ENCODE data around the gene HEMGN. TPM values are rescaled to one million over a fixed set of nuclear protein-coding genes. Genes with fewer than 3 reads are reported as not detected.

The HEMGN gene
- total and polyA plus RNA-seq, 2 experiments from 2014 or later: not detected

- no peak for TF ChIP-seq ZNF462 (CRISPR knock-in tag; IDR thresholded peaks at IDR 0.05)
- no peak for TF ChIP-seq JUNB (IDR thresholded peaks at IDR 0.05; ENCODE audit: unreplicated experiment)
- TF ChIP-seq EZH2phosphoT487 (IDR thresholded peaks at IDR 0.05; ENCODE audit: unreplicated experiment): no peak
- TF ChIP-seq ZNF114 (CRISPR knock-in tag; IDR thresholded peaks at IDR 0.05): no peak
- TF ChIP-seq ETS1 (IDR thresholded peaks at IDR 0.05): no peak
Measured at GRCh38 chr9:97962575-97962974, 24.6 kb upstream of the HEMGN start (continued).

GRCh38 chr9:97962136-97962535 is 24.2 kb upstream of the HEMGN start:
- H3K27me3 ChIP-seq (ENCODE audit: insufficient read depth): peaks cover 3% of the 10 kb centered on the region; the same call in 1 of the 2 replicates
- no peak overlapping the region for H2AFZ ChIP-seq
- Mint-ChIP-seq H3K27ac (no peak overlapping the region), H3K9me3 (no peaks in the 10 kb centered on the region), H3K27me3 (ENCODE audit: insufficient read depth, low read depth, poor library complexity) (peaks cover 4% of the 10 kb centered on the region), H3K36me3 (ENCODE audit: low read depth) (no peaks in the 10 kb centered on the region), H3K4me1 (peaks cover 5% of the 10 kb centered on the region; the same call in 1 of the 3 replicates), H3K4me3 (no peak overlapping the region)
- no peaks in the 10 kb centered on the region for H3K79me2 ChIP-seq (replicated peaks; ENCODE audit: insufficient read depth)
- no peak overlapping the region for H3K4me3 ChIP-seq
- no peaks in the 10 kb centered on the region for H3K36me3 ChIP-seq (ENCODE audit: insufficient read depth)
- H3K4me1 ChIP-seq (ENCODE audit: insufficient read depth): no peaks in the 10 kb centered on the region
- no peaks in the 10 kb centered on the region for H3K9me2 ChIP-seq (ENCODE audit: insufficient read depth)
- no peak overlapping the region for H3K27ac ChIP-seq (ENCODE audit: low read depth)
- DNase-seq (ENCODE audit: low spot score) (no peak), ATAC-seq (no peak)
- no peaks in the 10 kb centered on the region for H4K20me1 ChIP-seq (replicated peaks; ENCODE audit: insufficient read depth)
- no peaks in the 10 kb centered on the region for H3F3A ChIP-seq (replicated peaks; ENCODE audit: low read depth)
- H3K4me2 ChIP-seq: no peak overlapping the region
- TF ChIP-seq ZNF114 (CRISPR knock-in tag; IDR thresholded peaks at IDR 0.05): no peak
- no peak for TF ChIP-seq CTCF (conservative IDR thresholded peaks at IDR 0.05; ENCODE audit: low read depth in 2 of 2)
- no peak for TF ChIP-seq NANOG (IDR thresholded peaks at IDR 0.05; ENCODE audit: borderline replicate concordance)
- TF ChIP-seq ZNF462 (CRISPR knock-in tag; IDR thresholded peaks at IDR 0.05): no peak
